Astrocyte of the cerebellum (primary cell): ENCODE measurements around the gene SNHG17.

ENCODE experiments used
- DNase-seq: peaks from one replicate; pipeline ENCODE4 v3.0.0-alpha.2; 2011; ENCODE audit warnings: low read depth
- H3K4me3 ChIP-seq: 2 replicates; pipeline ENCODE4 v1.5.1; 2011; ENCODE audit warnings: mild to moderate bottlenecking, low read depth, low read length, moderate library complexity
- CTCF ChIP-seq: IDR thresholded peaks from 2 replicates; pipeline ENCODE4 v1.5.1; 2012; ENCODE audit warnings: low read length, low read depth, moderate library complexity, mild to moderate bottlenecking; ENCODE audit errors: missing control alignments
- in situ Hi-C: cut with HindIII; loops from 2 replicates; pipeline ENCODE4 v1.10.0; 2017; ENCODE audit warnings: low sequenced_read_pairs

Gene SNHG17

GRCh38 chr20:38377039-38377685 is 58.0 kb downstream of the SNHG17 start:
- no peak for TF ChIP-seq CTCF
- no peak for DNase-seq
- H3K4me3 ChIP-seq: no peak overlapping the region
- in situ Hi-C loops: no loop called here

GRCh38 chr20:38373898-38374297 is 61.2 kb downstream of the SNHG17 start:
- TF ChIP-seq CTCF: no peak
- in situ Hi-C loops: no loop called here

GRCh38 chr20:38373231-38373867 is 61.8 kb downstream of the SNHG17 start:
- H3K4me3 ChIP-seq: no peak overlapping the region
- in situ Hi-C loops: no loop called here
- no peak for TF ChIP-seq CTCF
- DNase-seq: no peak

More at GRCh38 chr20:38373898-38374297, 61.2 kb downstream of the SNHG17 start:
- no peak overlapping the region for H3K4me3 ChIP-seq
- DNase-seq: no peak

- in situ Hi-C loops: no loop called here
- TF ChIP-seq CTCF: no peak
- no peak overlapping the region for H3K4me3 ChIP-seq
- DNase-seq: no peak
Measured at GRCh38 chr20:38372806-38373205, 62.3 kb downstream of the SNHG17 start.
